MCF 10A (cell line): ENCODE results near the gene IL9R. TPM values are rescaled to one million over a fixed set of nuclear protein-coding genes. Genes with fewer than 3 reads are reported as not detected.
A peak's percentile ranks its signal among the peaks of the same experiment; 100 is the strongest.

Experiments
- Bru-seq: library from RNA; stranded (reverse); fragments of 400-500 nt; gene quantifications from one replicate; lab custom pipeline; 2021; lab: Mats Ljungman, UMichigan
- BruChase-seq, 2 experiments: library from RNA; stranded (reverse); fragments of 400-500 nt; gene quantifications; one replicate each; lab custom pipeline; 2021; lab: Mats Ljungman, UMichigan
- BruUV-seq: library from RNA; stranded (reverse); fragments of 400-500 nt; replicated peaks from 2 replicates; lab custom pipeline; 2021; lab: Mats Ljungman, UMichigan
- CTCF ChIA-PET: fragments of 300-600 bp; sonication (Branson Sonifier 250); formaldehyde crosslinking; extraction: SDS; loops from one replicate; lab custom pipeline; 2021; ENCODE audit warnings: antibody characterized with exemption, inconsistent platforms; lab: Yijun Ruan, JAX
- POLR2A ChIA-PET: fragments of 300-600, 350-650 bp; sonication (Branson Sonifier 250); formaldehyde crosslinking; extraction: SDS; loops from one replicate; lab custom pipeline; 2020; ENCODE audit warnings: antibody characterized with exemption, inconsistent platforms; lab: Yijun Ruan, JAX
- DNase-seq: peaks from one replicate; pipeline ENCODE4 v3.0.0-alpha.2; 2018; ENCODE audit not compliant: unreplicated experiment
- H3K27ac Mint-ChIP-seq: one replicate; pipeline ENCODE4 v1.8.0; 2022; ENCODE audit warnings: mild to moderate bottlenecking, low read depth, mixed read lengths; ENCODE audit not compliant: unreplicated experiment
- H3K27me3 Mint-ChIP-seq: one replicate; pipeline ENCODE4 v1.8.0; 2022; ENCODE audit warnings: mixed read lengths; ENCODE audit not compliant: insufficient read depth, unreplicated experiment
- H3K36me3 Mint-ChIP-seq: one replicate; pipeline ENCODE4 v1.8.0; 2022; ENCODE audit warnings: mild to moderate bottlenecking, moderate library complexity, mixed read lengths; ENCODE audit not compliant: insufficient read depth, unreplicated experiment
- H3K4me1 Mint-ChIP-seq: one replicate; pipeline ENCODE4 v1.8.0; 2022; ENCODE audit warnings: mixed read lengths; ENCODE audit not compliant: insufficient read depth, unreplicated experiment
- H3K4me3 Mint-ChIP-seq: one replicate; pipeline ENCODE4 v1.8.0; 2022; ENCODE audit warnings: mild to moderate bottlenecking, moderate library complexity, mixed read lengths; ENCODE audit not compliant: unreplicated experiment
- H3K9me3 Mint-ChIP-seq: one replicate; pipeline ENCODE4 v1.8.0; 2022; ENCODE audit warnings: mixed read lengths; ENCODE audit not compliant: unreplicated experiment
- CTCF ChIP-seq: fragments of 200-600 bp; IDR thresholded peaks from one replicate; pipeline ENCODE4 v1.8.0; 2022; ENCODE audit warnings: antibody characterized with exemption, mild to moderate bottlenecking; ENCODE audit not compliant: unreplicated experiment
- intact Hi-C: fragments of 100-400 bp; cut with micrococcal nuclease; formaldehyde crosslinking; loops from 2 replicates; pipeline ENCODE4 v1.14.1; 2022
- long read RNA-seq: library from polyadenylated mRNA; stranded (forward); transcript quantifications from one replicate; pipeline ENCODE4 v2.0.0, GENCODE V29; 2022
- total RNA-seq: library from RNA; stranded (reverse); gene quantifications from 2 replicates; pipeline ENCODE4 v1.2.3, GENCODE V29; 2022

Gene IL9R
- total RNA-seq (0.23 TPM in 1 of 2 replicates, not detected in the other), Bru-seq, nascent RNA (not detected), BruChase-seq, experiment 1, labeled RNA remaining after a 6-hour chase (percentile 14 among the genes with signal in this experiment), BruChase-seq, experiment 2, labeled RNA remaining after a 2-hour chase (percentile 10 among the genes with signal in this experiment)
- long read RNA-seq, result 0 reads

- no peak within 1 kb of the TSS for H3K4me3 Mint-ChIP-seq
- intact Hi-C loops, result no loop called here
- H3K36me3 Mint-ChIP-seq, result no peaks in the 10 kb centered on the region
- no peaks in the 10 kb centered on the region for H3K27me3 Mint-ChIP-seq
- TF ChIP-seq CTCF, result no peak
- ChIA-PET POLR2A (no interaction called here), CTCF (no interaction called here)
- H3K4me1 Mint-ChIP-seq, result no peaks in the 10 kb centered on the region
- BruUV-seq, result no TSS peak
- no peak for DNase-seq
- no peaks in the 10 kb centered on the region for H3K9me3 Mint-ChIP-seq
- H3K27ac Mint-ChIP-seq, result no peak within 1 kb of the TSS
Observed at GRCh38 chrX:155997436-155997835, at the start of gene IL9R. Gene IL9R, plus strand, starts transcription at chrX:155997696. Its CDS starts 64 bp downstream, at chrX:155997760.

GRCh38 chrX:155949098-155949497 lies 48.4 kb upstream of the IL9R start:
- peaks cover 15% of the 10 kb centered on the region for H3K36me3 Mint-ChIP-seq
- TF ChIP-seq CTCF, result no peak
- CTCF ChIA-PET, result no interaction called here
- intact Hi-C loops, result no loop called here
- DNase-seq, result peak; percentile 39
- no TSS peak for BruUV-seq
- POLR2A ChIA-PET, result no interaction called here
- H3K4me3 Mint-ChIP-seq, result no peak overlapping the region
- no peaks in the 10 kb centered on the region for H3K4me1 Mint-ChIP-seq
- H3K27me3 Mint-ChIP-seq, result no peaks in the 10 kb centered on the region
- H3K9me3 Mint-ChIP-seq, result peaks cover 15% of the 10 kb centered on the region
- no peak overlapping the region for H3K27ac Mint-ChIP-seq

- no peaks in the 10 kb centered on the region for H3K36me3 Mint-ChIP-seq
- no TSS peak for BruUV-seq
- no peak overlapping the region for H3K4me3 Mint-ChIP-seq
- no peak for DNase-seq
- H3K27me3 Mint-ChIP-seq, result no peaks in the 10 kb centered on the region
- no peak overlapping the region for H3K27ac Mint-ChIP-seq
- intact Hi-C loops, result no loop called here
- no peaks in the 10 kb centered on the region for H3K4me1 Mint-ChIP-seq
- H3K9me3 Mint-ChIP-seq, result peaks cover 2% of the 10 kb centered on the region
- ChIA-PET POLR2A (no interaction called here), CTCF (no interaction called here)
- TF ChIP-seq CTCF, result no peak
Observed at GRCh38 chrX:155951237-155951789, 46.2 kb upstream of the IL9R start.

GRCh38 chrX:155953055-155953454 lies 44.4 kb upstream of the IL9R start:
- no peaks in the 10 kb centered on the region for H3K27me3 Mint-ChIP-seq
- no TSS peak for BruUV-seq
- no peak overlapping the region for H3K27ac Mint-ChIP-seq
- TF ChIP-seq CTCF, result no peak
- ChIA-PET CTCF (no interaction called here), POLR2A (no interaction called here)
- intact Hi-C loops, result no loop called here
- no peaks in the 10 kb centered on the region for H3K9me3 Mint-ChIP-seq
- no peaks in the 10 kb centered on the region for H3K36me3 Mint-ChIP-seq
- no peaks in the 10 kb centered on the region for H3K4me1 Mint-ChIP-seq
- no peak for DNase-seq
- H3K4me3 Mint-ChIP-seq, result no peak overlapping the region
